NCI-H2029 (cell line): ENCODE measurements around the gene AXIN2.
"Not testable (repeated sequence)": the region's sequence is repeated elsewhere in the genome, so short reads cannot be mapped to it uniquely, and the experiment has no call there.

Experiments used
- DNase-seq: peaks from one replicate; lab custom pipeline; 2025; lab: John Stamatoyannopoulos, UW

Gene AXIN2

GRCh38 chr17:65515959-65516948 is 45.2 kb downstream of the AXIN2 start:
- DNase-seq = no peak

GRCh38 chr17:65515512-65515911 is 45.9 kb downstream of the AXIN2 start:
- DNase-seq = no peak

GRCh38 chr17:65514541-65514940 is 46.9 kb downstream of the AXIN2 start:
- no peak for DNase-seq

GRCh38 chr17:65514082-65514481 is 47.4 kb downstream of the AXIN2 start:
- no peak for DNase-seq

- DNase-seq = no peak
These were observed 50.1 kb downstream of the AXIN2 start for GRCh38 chr17:65511316-65511715.

GRCh38 chr17:65509032-65509431 is 52.4 kb downstream of the AXIN2 start:
- no peak for DNase-seq

- not testable (repeated sequence) for DNase-seq
These were observed 56.8 kb downstream of the AXIN2 start for GRCh38 chr17:65504673-65505072.

- no peak for DNase-seq
These were observed 57.3 kb downstream of the AXIN2 start for GRCh38 chr17:65504141-65504540.

GRCh38 chr17:65503557-65503956 is 57.9 kb downstream of the AXIN2 start:
- DNase-seq = no peak

GRCh38 chr17:65498816-65499215 is 62.6 kb downstream of the AXIN2 start:
- DNase-seq = no peak

GRCh38 chr17:65496801-65497200 is 64.6 kb downstream of the AXIN2 start:
- DNase-seq = no peak

GRCh38 chr17:65495122-65496055 is 66.1 kb downstream of the AXIN2 start:
- DNase-seq = no peak

- DNase-seq = no peak
These were observed 71.9 kb downstream of the AXIN2 start for GRCh38 chr17:65489413-65490155.

GRCh38 chr17:65488665-65489064 is 72.8 kb downstream of the AXIN2 start:
- no peak for DNase-seq

- no peak for DNase-seq
These were observed 73.5 kb downstream of the AXIN2 start for GRCh38 chr17:65487990-65488389.

- DNase-seq = no peak
These were observed 74.3 kb downstream of the AXIN2 start for GRCh38 chr17:65487161-65487560.

- DNase-seq = peak; percentile 19
These were observed 75.8 kb downstream of the AXIN2 start for GRCh38 chr17:65485388-65486299.

- not testable (repeated sequence) for DNase-seq
These were observed 77.0 kb downstream of the AXIN2 start for GRCh38 chr17:65484405-65484804.

- no peak for DNase-seq
These were observed 78.0 kb downstream of the AXIN2 start for GRCh38 chr17:65483438-65483837.

GRCh38 chr17:65482201-65482600 is 79.2 kb downstream of the AXIN2 start:
- no peak for DNase-seq

GRCh38 chr17:65479282-65479681 is 82.2 kb downstream of the AXIN2 start:
- no peak for DNase-seq
